NCI-H510A treated with DMSO at 0.1 percent for 48 hours (cell line): ENCODE results near the gene KNTC1.
"Not testable (repeated sequence)": the region's sequence is repeated elsewhere in the genome, so short reads cannot be mapped to it uniquely, and the experiment has no call there.

Source experiments
- DNase-seq: peaks from one replicate; lab custom pipeline; 2025; lab: John Stamatoyannopoulos, UW

KNTC1 gene, protein sequence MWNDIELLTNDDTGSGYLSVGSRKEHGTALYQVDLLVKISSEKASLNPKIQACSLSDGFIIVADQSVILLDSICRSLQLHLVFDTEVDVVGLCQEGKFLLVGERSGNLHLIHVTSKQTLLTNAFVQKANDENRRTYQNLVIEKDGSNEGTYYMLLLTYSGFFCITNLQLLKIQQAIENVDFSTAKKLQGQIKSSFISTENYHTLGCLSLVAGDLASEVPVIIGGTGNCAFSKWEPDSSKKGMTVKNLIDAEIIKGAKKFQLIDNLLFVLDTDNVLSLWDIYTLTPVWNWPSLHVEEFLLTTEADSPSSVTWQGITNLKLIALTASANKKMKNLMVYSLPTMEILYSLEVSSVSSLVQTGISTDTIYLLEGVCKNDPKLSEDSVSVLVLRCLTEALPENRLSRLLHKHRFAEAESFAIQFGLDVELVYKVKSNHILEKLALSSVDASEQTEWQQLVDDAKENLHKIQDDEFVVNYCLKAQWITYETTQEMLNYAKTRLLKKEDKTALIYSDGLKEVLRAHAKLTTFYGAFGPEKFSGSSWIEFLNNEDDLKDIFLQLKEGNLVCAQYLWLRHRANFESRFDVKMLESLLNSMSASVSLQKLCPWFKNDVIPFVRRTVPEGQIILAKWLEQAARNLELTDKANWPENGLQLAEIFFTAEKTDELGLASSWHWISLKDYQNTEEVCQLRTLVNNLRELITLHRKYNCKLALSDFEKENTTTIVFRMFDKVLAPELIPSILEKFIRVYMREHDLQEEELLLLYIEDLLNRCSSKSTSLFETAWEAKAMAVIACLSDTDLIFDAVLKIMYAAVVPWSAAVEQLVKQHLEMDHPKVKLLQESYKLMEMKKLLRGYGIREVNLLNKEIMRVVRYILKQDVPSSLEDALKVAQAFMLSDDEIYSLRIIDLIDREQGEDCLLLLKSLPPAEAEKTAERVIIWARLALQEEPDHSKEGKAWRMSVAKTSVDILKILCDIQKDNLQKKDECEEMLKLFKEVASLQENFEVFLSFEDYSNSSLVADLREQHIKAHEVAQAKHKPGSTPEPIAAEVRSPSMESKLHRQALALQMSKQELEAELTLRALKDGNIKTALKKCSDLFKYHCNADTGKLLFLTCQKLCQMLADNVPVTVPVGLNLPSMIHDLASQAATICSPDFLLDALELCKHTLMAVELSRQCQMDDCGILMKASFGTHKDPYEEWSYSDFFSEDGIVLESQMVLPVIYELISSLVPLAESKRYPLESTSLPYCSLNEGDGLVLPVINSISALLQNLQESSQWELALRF (N-terminal part only)

DNA sequence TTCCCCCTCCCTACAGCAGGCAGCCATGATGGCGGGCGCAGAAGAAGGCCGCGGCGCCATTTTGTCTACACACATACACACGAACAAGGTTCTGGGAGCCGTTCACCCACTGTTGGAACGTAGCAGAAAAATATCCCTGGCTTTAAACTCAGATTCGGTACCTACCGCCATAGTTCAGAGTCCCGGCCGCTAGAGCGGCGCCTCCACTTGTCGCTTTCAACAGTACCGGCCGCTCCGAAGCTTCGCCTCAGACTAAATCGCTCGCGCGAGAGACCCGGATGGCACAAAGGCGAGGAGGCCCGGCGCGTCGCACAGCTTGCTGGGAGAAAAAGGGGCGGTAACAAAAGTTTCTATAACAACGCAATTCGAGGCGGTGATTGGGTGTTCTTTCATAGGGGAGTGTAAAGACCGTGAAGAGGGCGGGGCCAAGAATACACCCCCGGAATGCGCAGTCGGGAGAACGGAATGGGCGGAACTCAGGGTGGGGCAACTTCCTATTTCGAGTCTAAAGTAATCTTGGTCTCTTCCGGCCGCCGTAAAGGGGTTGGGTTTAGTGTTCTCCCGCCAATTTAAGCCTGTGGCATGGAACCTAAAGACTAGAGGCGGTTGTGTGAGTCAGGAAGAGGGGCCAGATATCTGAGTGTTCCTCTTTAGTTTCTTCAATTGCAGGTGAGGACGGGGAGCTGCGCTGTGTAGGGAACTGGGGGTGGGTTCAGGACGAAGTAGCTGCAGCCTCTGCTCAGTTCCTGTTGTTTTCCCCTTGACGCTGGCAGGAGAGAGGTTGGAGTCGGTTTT, at the start of gene KNTC1, which contains the start of gene RSRC2:
Gene KNTC1, plus strand, starts transcription at position 567 of the 795 bp plus-strand sequence. CDS start 2,815 bp downstream, outside the sequence.
Gene RSRC2, minus strand, starts transcription at position 254 of the 795 bp plus-strand sequence. Its CDS starts 83 bp downstream, at position 171.
- peak; percentile 100 for DNase-seq

DNA sequence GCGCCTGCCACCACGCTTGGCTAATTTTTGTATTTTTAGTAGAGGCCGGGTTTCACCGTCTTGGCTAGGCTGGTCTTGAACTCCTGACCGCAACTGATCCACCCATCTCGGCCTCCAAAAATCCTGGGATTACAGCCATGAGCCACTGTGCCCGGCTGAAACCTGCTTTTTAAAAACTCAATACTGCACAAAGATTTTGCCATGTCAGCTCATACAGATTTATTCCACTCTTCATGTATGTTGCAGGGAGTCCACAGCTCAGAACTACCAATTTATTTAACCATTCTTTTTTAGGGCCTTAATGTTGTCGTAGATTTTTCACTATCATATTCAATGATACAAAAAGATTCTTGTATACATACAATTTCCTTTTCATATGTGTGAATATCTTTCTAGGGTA, 46.3 kb upstream of the KNTC1 start:
- no peak for DNase-seq

DNA sequence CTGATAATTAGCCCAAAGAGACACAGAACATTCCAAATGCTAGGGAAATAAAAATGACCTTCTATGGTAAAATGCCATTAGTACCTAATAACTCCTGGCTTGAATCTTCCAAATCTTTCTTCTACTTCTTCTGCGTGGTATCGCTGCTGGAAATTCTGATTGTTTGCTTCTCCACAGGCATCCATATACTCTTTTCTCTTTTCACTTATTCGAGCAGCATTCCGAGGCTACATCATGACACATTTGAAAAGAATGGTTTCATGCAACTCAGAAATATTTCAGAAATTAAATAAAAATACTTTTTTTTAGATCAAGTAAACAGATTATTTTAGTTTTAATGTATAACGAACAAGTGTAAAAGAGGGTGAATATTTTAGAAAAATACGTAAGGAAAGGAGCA, 45.2 kb upstream of the KNTC1 start:
- DNase-seq, result no peak

DNA sequence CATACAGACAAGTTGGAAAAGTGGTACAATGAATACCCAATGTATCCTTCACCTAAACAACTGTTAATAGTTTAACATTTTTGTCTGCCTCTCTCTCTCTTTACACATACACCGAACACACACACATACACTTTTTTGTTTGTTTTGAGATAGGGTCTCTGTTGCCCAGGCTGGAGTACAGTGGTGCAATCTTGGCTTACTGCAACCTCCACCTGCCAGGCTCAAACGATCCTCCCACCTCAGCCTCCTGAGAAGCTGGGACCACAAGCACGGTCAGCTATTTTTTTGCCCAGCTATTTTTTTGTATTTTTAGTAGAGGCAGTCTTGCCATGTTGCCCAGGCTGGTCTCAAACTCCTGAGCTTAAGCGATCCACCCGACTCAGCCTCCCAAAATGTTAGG, 43.1 kb upstream of the KNTC1 start:
- no peak for DNase-seq

DNA sequence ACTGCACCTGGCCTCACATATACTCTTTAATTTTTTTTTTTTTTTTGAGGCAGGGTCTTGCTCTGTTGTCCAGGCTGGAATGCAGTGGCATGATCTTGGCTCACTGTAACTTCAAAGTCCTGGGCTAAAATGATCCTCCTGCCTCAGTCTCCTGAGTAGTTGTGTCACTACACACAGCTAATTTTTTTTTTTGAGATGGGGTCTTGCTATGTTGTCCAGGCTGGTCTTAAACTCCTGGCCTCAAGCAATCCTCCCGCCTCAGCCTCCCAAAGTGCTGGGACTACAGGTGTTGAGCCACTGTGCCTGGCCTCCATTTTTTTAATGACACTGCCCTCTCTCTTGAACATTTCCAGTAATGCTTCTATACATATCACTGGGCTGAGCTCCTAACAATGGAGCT, 42.7 kb upstream of the KNTC1 start:
- DNase-seq, result not testable (repeated sequence)

DNA sequence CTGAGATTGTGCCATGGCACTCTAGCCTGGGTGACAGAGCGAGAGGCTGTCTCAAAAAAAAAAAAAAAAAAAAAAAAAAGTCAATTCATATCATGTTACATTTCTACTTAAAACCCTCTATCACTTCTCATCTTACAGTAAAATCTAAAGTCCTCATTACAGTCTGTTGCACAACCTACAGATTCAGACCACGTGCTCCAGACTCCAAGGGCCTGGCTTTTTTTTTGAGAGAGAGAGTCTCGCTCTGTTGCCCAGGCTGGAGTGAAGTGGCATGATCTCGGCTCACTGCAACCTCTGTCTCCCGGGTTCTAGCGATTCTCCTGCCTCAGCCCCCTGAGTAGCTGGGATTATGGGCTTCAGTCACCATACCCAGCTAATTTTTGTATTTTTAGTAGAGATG, 40.7 kb upstream of the KNTC1 start:
- DNase-seq, result not testable (repeated sequence)

DNA sequence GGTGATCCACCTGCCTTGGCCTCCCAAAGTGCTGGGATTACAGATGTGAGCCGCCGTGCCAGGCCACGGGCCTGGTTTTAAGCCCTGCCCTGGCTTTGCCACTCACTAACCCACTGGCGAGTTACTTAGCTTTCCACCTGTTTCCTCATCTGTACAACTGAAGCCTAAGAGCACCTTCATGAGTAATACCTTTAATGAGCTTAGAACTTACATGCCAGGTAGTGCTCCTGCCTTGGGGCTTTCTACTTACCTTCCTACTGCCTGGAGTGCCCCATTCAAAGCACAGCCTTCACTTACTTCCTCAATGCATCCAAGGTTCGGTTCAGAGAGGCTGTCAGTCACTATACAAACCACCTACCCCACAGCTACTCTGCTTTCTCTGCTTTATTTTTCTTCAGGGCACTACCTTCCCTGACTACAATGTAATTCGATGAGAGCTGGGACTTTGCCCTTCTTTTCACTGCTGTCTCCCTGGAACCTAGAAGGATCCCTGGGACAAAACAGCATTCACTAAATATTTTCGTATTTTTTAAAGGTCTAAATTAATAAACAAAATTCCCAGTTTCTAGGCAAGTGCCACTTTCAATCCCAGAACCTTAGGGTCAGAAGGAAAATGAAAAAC, 40.1 kb upstream of the KNTC1 start:
- DNase-seq, result no peak

DNA sequence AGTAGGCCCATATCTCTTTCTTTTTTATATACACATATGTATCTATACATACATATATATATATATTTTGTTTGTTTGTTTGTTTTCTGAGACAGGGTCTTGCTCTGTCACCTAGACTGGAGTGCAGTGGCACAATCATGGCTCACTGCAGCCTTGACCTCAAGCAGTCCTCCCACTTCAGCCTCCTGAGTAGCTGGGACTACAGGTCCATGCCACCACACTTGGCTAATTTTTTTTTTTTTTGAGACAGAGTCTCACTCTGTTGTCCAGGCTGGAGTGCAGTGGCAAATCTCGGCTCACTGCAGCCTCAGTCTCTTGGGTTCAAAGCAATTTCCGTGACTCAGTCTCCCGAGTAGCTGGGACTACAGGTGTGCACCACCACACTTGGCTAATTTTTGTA, 39.2 kb upstream of the KNTC1 start:
- not testable (repeated sequence) for DNase-seq

DNA sequence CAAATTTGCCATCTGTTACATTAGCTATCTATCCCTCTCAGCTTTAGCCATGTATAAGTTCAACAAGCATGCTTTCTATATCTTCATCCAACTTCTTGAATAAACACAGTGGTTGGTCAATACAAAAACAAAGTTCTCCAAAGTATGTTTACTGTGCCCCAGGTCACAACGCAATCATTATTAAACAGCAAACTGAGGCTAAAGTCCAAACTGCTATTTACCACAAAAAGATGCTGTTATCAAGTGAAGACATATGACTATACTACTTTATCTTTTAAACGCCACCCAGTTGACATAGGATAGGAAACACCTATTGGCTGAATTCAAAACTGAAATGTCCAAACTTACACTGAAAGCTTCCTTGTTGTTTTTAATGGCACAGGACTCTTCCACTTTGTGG, 38.0 kb upstream of the KNTC1 start:
- DNase-seq, result no peak

DNA sequence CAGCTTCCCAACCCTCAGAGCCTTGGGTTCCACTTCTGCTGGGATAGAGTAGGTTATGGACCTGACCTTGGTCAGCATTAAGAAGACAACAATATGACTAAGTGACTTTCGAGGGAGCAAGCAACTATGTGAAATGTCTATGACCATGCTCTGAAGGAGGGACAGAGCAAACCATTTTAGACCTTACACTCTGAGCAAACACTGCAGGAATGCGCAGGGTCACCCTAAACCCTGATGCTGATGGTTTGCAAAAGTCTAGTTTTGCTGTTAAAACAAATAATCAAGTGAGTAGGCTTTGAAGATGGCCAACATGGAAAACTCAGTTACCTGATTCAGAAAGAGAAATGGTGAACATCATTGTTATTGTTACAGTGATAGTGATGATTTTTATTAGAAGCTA, 35.1 kb upstream of the KNTC1 start:
- no peak for DNase-seq

DNA sequence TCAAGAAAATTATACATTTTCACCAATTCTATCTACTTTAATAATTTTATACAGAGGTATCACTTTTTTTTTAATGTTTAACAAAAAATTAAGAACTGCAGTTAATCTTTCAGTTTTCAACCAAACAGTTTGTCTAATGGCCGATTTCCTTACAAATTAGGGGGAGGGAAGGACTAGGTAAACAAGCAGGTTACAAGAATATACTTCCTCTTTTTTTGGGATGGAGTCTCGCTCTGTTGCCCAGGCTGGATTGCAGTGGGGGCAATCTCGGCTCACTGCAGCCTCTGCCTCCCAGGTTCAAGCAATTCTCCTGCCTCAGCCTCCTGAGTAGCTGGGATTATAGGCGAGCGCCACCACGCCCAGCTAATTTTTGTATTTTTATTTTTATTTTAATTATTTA, 33.8 kb upstream of the KNTC1 start:
- DNase-seq, result not testable (repeated sequence)

DNA sequence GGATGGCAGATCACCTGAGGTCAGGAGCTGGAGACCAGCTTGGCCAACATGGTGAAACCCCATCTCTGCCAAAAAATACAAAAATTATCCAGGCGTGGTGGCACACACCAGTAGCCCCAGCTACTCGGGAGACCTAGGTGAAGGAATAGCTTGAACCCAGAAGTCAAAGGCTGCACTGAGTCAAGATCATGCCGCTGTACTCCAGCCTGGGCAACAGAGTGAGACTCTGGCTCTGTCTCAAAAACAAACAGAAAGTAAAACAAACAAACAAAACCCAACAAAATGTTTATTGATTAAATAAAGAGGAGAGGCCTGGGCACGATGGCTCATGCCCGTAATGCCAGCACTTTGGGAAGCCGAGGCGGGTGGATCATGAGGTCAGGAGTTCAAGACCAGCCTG, 31.8 kb upstream of the KNTC1 start:
- no peak for DNase-seq

DNA sequence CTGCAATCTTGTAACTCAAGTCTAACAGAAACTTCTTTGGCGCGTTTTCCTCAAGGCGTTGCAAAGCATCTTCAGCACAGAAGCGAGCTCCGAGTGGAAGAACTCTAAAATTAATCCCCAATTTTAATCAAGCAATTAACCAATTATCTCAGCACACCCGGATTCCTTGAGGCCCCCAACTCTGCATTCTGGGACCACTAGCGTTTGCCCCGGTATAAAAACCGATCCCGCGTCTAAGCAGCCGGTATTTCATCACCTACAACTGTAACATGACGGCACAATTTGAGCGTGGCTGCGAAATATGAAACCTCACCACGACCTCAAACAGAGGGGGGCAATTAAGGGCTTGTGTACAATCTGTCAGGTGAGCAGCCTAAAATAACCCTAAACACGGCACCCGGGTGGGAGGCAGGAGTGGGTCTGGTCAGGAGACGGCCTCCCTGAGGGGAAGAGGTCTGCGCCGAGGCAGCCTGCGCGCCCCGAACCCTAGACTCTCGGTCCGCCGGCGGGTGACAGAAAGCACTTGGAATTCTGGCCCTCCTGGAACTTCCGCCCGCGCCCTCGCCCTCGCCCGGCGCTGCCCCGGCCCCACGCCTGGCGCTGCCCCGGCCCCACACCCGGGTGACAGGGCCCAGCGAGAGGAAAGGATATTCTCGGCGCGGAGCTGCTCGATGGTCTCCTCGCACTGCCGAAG, 26.9 kb upstream of the KNTC1 start:
- peak; percentile 80 for DNase-seq

DNA sequence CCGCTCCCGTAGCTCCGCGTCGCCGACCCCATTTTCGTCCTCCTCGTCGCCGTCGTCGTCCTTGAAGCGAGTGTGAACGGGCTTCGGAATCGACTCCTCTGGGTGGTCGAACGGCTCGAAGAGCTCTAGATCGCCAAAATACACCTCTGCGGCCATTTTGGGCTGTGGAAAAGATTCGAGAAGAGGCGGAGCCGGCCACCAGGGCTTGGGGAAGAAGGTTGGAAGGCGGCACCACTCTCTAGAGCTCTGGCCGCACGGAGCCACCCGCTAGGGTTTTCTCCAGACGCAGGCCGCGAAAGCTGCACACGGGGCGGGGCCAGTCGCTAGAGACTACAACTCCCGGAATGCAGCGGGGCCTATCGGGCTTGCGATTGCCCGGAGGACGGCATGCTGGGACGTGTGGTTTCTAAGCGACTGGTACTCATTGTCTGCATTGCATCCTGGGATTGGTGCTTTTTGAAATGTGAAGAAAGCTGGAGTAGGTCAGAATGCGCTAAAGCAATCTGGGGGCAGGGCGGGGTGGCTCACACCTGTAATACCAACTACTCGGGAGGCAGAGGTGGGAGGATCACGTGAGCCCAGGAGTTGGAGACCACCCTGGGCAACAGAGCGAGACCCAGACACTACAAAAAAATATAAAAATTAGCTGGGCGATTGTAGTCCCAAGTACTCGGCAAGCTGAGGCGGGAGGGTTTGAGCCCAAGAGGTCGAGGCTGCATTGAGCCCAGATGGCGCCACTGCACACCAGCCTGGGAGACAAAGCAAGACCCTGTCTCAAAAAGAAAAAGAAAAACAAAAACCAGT, 26.2 kb upstream of the KNTC1 start, which contains the start of gene ZCCHC8:
Gene ZCCHC8, minus strand, starts transcription at position 248 of the 804 bp plus-strand sequence. Its CDS starts 92 bp downstream, at position 156.
- peak; percentile 99 for DNase-seq

DNA sequence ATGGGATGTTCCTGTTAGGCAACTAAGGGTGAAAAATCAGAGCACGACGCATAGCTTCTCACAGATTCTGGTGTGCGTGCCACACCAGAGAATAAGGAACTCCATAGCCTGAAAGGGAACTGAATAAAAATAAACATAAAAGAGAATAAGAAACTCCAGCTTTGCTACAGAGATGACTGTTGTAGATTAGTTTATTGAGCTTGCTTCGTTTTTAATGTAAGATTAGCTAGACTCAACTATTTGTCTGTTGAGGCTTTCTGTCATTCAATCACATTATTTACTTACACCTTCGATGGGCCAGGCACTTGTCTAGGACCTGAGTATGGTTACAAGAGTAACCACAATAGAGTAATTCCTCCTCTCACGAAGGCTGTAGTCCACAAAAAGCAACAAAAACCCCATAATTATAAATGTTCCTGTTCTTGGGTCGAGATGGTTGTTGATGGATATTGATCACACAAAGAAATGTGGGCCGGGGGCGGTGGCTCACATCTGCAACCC, 25.5 kb upstream of the KNTC1 start:
- no peak for DNase-seq

DNA sequence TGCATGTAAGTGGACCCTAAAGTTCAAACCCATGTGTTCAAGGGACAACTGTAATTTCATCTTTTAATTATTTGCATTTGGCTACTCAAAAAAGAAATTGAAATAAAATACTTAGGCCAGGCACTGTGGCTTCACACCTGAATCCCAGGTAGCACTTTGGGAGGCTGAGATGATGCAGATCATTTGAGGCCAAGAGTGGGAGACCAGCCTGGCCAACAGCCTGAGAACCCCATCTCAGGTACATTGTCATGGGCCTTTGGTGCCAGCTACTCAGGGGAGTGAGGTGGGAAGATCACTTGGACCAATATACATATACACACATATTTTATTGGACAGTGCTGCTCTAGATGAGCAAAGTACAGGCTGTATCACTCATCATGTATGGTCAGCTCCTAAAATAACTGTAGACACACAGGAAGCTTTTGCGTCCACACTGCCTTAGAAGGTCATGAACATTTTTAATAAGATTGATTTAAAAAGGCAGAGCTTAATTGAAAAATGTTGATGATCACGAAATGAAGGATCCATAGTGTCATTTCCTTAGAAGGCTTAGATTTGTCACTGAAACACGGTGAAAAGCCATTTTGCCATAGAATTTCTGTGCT, 23.8 kb upstream of the KNTC1 start:
- DNase-seq, result no peak

DNA sequence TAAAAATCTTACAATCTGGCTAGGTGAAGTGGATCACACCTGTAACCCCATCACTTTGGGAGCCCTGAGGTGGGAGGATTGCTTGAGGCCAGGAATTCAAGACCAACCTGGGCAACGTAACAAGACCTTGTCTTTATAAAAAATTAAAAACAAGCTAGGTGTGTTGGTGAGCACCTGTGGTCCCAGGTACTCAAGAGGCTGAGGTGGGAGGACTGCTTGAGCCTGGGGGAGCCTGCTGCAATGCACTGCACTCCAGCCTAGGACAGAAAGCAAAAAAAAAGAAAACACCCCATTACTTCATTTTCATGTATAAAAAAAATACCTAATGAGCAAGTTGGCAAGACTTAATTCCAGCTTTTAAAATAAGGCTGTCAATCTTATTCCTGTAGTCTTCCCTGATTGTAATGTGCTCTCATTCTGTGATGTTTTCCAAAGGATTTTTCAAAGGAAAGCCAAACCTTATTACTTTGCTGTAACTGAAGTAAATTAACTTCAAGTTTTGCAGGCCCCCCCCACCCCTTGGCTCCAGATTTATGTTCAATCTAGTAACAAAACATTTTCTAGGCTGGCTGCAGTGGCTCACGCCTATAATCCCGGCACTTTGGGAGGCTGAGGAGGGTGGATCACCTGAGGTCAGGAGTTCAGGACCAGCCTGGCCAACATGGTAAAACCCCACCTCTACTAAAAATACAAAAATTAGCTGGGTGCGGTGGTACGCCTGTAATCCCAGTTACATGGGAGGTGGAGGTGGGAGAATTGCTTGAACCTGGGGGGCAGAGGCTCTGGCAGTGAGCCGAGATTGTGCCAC, 23.1 kb upstream of the KNTC1 start:
- no peak for DNase-seq
